GM21381 (cell line): ENCODE data around the gene CELSR3.

Experiments used
- ATAC-seq: cut with Tn5 transposase; IDR thresholded peaks from one replicate; pipeline ENCODE4 v1.9.1; 2021; ENCODE audit warnings: mild to moderate bottlenecking, moderate library complexity; ENCODE audit not compliant: unreplicated experiment

CELSR3 gene

DNA sequence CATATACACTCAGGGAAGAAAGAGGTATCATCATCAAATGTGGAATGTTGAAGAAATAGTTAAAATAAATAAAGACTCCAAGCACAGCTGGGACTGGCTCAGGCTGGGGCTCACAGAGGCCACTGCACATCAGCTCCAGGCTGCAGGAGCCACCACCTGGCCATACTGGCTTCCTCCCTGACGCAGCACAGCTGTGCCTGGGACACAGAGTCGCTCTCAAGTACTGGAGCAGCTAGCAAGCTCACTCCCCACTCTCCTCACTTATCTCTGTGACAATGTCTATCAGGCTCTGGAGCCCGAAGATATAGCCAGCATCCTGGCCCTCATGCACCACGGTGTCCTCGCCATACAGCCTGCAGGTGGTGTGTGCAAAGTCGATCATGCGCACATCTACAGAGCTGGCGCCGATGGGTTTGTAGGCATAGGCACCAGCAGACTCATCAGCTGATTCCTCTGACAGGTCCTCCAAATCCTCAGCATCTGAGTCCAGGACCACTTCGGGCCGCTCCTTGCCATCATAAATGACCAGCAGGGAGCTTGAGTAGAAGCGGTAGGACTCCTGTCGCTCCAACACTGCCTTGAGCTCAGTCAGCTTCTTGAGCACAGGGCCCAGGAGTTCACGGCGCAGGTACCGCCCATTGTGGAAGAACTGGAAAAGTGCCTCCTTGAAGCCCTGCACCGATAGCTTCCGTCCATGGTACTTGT lies 25.5 kb upstream of the CELSR3 start:
- ATAC-seq: no peak

DNA sequence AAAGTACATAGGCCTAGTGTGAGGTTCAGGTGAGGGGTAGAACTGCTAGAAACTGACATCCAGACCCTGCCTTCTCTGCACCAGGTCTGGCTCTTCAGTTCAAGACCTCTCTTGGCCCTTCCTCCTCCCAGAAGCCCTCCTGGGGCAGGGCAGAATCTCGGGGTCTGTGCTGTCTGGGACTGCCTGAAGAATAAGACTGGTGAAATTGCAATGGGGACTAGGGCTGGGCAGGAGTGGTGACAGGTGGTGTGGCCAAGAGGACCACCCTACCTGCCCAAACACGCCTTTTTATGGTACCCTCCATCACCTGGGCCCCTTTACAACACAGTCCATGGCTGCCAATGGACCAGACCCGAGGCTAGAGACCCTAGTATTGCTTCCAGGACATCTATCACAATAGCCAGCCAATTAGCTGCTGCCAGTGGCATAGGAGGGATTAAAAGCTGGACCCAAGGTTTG lies 24.6 kb upstream of the CELSR3 start:
- ATAC-seq: no peak

DNA sequence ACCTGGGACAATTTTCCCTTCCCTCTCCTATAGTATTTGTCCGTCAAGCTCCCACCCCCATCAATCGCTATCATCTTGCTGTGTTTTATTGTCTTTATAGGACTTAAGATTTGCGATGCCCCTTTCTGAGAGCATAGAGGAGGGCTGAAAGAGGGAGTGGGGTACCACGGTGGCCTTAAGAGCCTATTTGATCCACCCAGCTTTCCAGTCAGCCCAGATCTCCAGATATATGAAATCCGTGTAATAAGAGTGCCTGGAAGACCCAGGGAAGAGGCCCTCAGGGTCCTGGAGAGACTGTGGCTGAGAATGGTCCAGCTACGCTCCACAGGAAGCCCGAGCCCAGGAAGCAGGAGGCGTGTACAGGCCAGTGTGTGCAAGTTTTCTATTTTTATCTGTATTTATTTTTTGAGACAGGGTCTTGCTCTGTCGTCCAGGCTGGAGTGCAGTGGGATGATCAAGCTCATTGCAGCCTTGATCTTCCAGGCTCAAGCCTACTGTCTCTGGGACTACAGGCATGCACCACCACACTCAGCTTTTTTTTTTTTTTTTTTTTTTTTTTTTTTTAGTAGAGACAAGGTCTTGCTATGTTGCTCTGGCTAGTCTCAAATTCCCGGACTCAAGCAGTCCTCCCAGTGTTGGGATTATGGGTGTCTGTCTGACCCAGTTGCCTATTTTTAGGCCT lies 24.0 kb upstream of the CELSR3 start:
- ATAC-seq: no peak

DNA sequence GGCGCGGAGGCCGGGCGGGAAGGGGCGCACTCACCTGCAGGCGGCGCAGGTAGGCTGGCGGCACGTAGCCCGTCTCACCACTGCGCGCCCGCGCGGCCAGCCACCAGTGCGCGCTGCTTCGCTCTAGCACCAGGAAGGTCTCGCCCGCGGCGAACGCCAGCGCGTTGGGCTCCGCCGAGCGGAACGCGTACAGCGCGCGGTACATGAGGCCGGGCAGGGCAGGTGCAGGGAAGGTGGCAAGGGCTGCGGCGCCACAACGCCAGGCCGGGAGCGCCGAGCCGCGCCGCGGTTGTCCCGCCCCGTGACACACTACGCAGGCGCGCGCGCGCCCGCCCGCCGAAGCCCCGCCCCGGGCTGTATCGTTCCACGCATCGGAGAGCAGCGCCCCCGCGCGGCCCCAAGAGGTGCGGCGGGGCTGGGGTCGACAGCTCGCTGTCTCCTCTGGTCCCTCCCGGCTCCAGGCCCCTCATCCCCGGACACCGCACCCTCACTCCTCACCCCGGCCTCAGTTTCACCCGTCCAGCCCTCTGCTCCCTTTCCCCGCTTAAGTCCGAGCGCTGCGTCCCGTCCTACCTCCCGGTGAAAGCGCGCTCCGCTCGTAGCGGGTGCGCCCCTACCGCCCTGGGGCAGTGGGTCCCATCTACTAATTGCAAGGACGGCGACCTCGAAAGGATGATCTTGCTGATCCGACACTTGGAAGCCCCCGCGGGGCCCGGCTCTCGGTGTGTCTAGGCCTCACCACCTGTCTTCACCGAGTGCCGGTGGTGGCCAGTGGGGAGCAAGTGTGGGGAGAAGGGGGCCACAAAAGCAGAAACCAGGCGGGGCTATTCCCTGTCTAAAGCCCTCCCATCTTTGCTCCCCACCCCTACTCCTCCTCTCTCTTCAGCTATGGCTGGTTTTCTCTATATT lies 23.2 kb upstream of the CELSR3 start, which contains the start of gene NCKIPSD:
NCKIPSD (minus strand) TSS at position 313 of the 909 bp plus-strand sequence; CDS start at position 205, 108 bp downstream.
- ATAC-seq: peak; percentile 75

DNA sequence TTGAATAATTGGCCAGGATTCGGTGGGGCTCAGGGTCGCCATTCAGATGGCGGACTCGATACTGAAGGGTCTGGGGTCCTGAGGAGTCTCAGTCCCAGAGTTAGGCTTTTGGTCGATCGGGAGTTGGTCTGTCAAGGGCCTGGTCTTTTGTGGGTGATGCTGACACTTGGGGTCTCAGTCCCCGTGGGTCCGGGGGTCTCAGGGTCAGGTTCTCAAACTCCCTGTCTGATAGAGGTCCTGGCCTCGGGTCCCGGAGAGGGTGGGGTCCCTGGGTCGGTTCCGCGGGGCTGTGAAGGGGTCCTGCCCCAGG lies 22.6 kb upstream of the CELSR3 start:
- peak; percentile 6 for ATAC-seq

DNA sequence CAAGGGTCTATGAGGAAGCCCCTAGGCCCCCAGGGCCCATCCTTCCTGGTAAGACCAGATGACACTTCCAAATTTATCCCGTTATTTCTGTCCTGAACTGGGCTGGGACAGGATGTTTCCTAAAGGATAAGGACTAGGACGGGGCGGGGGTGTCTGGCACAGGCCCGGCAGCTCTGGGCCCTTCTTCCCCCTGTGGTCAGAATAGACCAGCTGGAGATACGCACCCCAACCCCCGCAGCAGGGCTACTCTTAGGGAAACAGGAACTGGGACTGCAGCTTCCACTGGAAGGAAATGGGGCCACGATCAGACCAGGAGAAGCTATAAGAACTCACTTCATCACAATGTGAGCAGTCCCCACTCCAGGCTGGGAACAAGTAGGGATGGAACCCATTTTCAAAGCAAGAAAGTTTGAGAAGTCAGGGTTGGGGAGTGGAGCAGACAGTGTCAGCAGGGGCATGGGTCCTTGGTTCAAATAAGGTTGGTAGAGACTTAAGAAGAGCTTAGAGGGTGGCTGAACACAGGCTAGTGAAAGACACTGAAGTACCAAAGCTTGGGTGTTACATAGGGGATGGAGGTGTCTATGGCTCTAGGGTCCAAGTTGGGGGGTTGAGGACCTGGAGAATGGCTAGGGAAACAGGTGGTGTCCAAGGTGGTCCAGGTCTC lies 21.9 kb upstream of the CELSR3 start:
- no peak for ATAC-seq

DNA sequence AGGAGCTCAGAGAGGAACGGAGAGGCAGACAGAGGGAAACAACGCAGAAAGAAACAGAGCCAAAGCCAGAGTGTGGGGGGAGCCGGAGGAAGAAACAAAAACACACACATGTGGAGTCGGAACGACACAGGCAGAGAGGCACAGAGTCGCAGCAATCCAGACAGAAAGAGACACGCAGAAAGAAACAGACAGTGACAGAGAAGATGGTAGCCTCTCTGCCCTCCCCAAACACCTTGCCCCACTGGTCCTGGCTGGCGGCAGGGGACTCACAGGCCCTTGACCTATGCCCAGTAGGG lies 21.3 kb upstream of the CELSR3 start:
- no peak for ATAC-seq

DNA sequence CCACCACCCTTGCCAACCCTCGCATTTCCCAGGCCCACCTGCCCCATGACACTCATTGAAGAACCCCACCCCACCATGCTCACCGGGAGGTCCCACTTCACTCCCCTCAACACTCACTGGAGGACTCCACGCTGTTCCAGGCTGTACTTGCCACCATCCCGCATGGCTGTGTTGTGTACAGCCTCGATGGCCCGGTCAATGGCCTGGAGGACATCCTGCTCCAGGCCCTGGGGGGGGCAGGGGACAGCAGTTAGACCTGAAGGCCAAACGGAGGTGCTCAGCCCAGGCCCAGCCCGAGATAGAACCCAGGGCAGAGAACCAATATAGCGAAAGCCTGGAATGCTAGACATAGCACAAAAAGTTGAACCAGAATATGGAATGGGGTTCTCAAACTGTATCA lies 20.1 kb upstream of the CELSR3 start:
- no peak for ATAC-seq

DNA sequence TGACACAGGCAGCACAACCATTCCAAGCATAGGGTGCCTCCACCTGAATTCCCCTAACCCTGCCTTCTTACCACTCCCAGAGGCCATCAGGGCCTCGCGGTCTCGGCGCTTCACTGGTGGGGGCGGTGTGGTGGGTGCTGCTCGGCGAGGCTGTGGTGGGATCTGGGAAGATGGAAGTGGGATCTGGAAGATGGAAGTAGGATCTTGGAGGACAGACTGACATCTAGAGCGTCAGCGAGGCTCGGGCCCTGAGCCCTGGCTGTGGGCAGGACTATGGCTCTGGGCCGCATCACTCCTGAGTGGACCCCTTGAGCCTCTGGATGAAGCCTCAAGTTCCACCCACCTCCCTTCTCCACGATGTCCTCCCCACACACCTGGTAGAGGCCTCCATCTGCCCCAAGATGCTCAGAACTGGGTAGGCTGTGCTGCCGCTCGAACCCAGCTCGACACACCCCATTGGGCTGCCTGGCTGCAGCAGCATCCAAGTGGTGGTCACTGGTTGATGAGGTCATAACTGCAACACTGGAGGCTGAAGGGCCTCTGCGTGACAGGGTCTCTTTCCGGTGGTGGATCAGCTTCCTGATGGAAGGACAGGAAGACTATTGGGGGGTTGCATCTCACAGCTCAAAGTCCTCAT lies 19.4 kb upstream of the CELSR3 start:
- no peak for ATAC-seq

DNA sequence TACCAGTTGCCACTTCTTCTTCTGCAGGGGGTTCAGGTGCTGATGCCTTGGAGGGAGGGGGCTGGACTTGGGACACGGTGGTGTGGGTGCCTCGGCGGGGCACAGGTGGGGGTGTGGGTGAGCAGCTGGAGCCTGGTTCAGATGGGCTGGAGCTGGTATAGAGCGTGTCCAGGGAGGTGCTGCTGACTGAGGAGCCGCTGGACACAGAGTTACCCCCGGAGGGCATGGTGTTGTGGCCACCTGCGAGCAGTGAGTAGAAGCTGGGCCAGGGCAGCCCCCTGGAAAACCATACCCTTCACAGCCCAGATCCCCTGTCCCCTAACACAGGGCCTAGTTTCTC lies 18.8 kb upstream of the CELSR3 start:
- no peak for ATAC-seq

DNA sequence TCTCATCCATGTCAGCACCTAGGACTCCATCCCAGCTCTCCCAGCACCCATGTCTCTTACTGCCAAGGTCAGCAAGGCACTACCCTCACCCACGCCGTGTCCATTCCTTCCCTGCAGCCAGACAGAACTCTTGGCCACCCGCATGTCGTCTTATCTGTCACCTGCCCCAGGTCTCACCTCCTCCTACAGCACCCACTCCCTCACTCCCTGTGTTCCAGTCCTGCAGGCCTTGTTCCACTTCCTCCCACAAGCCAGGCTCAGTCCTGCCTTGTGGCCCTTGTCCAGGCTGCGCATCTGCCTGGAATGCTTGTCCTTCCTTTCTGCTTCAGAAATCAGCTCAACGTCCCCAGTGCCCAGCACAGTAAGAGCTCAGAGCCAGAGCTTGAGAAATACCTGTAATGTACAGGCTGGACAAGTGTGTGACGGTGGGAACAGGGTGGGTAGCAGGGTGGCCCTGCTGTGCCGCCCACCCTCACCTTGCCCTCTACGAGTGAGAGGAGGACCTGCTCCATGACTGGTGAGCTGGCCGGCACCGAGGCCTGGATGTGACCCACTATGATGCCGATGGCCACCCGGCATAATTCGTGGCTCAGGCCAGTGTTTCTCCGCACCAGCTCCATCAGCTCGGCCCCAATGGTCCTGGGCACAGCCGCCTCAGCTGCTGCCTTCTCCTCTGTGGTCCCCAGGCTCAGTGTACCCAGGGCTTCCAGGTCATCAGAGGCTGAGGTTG lies 18.3 kb upstream of the CELSR3 start:
- ATAC-seq: no peak

DNA sequence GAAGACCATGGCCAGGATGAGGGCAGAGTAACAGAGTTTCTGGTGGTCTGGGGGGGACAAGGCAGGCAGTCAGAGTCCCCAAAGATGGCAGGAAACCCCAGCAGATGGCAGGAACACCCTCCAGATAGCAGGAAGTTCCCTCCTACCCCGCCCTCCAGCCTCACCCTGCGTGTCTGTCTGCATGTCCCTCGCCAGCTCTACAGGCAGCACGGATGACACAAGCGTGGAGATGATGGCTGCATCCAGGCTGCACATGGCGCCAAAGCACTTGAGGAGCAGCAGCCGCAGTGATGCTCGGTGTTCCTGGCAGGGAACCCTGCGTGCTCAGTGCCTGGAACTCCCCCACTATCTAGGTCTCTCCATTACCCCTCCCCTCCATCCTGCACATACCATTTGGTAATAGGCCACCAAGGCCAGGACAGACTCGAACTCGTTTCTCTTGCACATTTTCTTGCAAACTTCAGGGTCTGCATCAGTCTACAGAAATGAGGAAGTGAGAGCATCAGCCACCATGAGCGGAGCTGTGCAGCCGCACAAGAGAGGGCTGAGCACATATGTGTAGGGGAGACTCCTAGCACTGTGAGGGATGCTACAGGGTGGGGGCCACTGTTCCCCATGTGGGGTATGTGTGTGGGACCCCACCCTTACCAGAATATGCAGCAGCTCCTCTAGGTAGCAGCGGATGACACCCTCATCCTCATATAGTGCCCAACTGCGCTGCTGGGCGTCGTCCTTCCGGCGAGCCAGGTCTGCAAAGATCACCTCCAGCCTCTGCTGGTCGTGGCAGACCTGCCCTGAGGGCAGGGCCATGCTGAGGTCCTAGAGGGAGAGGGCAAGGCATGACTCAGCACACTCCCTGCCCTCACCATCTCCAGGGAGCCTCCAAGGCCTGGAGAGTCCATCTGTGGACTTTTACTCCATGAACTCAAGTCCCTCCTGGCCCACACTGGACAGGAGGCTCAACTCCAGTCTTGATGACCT lies 17.0 kb upstream of the CELSR3 start:
- ATAC-seq: no peak

DNA sequence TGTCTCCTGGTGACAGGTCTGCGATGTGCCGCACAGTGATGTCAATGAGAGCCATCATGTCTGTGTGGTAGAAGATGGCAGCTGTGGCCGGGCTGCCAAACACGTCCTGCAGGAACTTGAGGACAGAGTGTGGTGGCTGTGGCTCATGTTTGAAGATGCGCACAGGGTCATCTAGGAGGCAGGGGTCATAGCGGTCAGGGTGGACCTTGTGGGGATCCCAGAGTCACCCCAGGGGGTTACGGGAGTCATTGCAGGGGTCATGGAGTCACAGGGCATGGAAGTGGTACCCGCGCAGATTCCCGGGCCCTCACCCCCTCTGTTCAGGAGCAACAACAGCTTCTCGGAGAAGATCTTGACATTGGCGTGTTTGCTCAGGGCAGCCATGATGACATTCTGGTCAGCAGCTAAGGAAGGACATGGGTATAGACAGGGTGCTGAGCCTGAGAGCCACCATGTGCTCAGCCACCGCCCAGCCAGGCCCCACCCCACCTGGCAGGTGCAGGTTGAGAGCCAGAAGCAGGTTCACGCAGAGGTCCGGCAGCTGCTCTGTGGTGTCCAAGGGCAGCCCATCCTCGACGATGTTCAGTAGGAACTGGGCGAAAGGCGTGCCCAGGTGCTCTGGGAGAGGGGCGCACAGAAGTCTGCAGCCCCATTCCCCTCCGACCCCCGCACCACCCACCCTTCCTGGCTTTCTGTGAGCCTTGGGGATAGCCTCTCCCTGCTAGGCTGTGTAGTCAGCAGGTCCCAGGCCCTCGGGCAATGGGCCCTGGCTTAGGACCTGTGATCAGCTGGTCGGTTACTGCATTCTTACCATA lies 16.1 kb upstream of the CELSR3 start:
- ATAC-seq: no peak

DNA sequence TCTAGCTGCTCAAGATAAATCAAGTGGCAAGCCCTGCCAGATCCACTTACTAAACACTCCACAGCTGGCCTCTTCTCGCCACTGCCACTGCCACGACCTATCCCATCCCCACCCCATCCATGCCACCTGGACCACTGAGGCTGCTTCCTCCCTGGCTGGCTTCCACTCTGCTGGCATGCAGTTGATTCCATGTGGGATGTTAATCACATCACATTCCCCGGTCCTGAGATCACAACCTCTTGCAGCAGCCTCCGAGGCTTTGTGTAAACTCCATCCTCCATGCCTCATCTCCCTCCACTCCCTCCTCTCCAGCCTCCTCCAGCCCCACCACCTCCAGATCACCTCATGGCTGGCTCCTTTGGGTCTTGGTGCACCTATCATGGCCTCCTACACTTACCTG lies 15.4 kb upstream of the CELSR3 start:
- ATAC-seq: no peak

DNA sequence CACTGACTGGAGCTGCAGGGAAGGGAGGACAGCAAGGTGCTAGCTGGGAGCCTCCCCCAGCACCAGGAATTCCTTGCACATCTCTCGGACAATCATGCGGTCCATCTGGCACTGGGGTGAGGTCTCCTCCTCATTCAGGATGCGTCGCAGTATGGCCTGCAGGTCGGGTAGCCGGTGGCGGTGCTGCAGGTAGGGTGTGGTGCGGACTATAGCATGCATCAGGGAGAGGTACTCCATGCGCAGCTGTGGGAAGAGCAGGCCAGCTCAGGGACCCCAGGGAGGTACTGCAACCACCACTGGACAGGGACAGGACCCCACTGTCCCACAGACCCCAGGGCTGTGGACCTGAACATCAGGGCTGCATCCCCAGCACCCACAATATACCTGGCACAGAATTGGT lies 11.8 kb upstream of the CELSR3 start:
- ATAC-seq: no peak

DNA sequence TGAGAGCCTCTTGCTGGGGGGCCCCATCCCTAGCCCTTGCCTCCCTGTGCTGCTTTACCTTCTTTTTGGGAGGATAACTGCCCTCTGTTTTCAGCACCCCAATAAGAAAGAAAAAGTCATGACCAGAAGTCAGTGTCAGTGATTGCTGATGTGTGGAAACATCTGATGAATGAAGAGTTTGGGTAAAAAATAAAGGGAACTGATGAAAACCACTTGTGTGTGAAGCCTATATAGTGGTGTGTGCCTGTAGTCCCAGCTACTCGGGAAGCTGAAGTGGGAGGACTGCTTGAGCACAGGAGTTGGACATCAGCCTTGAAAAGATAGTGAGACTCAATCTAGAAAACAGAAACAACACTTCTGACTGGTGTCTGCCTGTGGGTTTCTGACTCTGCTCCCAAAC lies 9.8 kb upstream of the CELSR3 start:
- no peak for ATAC-seq

DNA sequence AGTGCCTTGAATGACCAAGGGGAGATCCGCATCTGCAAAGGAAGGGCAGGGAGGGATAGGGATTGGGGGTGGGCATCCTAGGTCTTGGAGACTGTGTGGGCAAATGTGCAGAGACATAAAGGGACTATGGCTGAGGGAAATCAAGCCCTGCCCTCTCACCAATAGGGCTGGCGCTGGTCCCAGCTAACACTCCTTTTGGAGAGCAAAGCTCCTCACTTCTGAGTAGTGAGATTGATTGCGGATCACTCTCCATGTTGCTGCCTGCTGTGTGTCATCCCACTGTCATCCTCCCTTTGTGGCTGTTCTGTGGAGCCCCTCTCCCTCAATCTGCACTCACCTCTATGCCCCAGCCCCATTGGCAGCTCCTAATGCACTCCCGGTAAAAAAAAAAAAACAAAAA lies 2.2 kb upstream of the CELSR3 start:
- ATAC-seq: no peak

DNA sequence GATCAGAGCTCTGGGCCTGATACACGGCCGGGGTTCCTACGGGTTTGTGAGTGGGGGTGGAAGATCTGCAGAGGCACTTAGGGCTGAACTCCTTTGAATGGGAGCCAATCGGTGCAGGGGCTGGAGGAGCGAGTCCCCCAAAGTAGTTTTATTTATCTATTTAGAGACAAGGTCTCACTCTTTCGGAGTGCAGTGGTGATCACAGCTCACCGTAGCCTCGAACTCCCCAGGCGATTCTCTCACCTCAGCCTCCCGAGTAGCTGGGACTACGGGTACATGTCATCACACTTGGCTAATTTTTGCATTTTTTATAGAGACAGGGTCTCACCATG lies 1.6 kb upstream of the CELSR3 start:
- ATAC-seq: no peak
